MM.1S (cell line): Measurements from ENCODE around the gene KMO.

ENCODE experiments used
- DNase-seq: peaks from one replicate; pipeline ENCODE4 v3.0.0-alpha.2; 2015
- H2AFZ ChIP-seq: fragments of 300-600 bp; sonication (generic); 2 replicates; pipeline ENCODE4 v1.6.0; 2016; ENCODE audit warnings: antibody characterized with exemption, low read length
- H3F3A ChIP-seq: fragments of 300-600 bp; sonication (generic); 2 replicates; pipeline ENCODE4 v1.6.1; 2016; ENCODE audit warnings: mild to moderate bottlenecking, antibody characterized with exemption, low read length, moderate library complexity, mixed read lengths; ENCODE audit not compliant: insufficient read depth
- H3K27ac ChIP-seq: fragments of 300-600 bp; sonication (generic); 2 replicates; pipeline ENCODE4 v1.5.1; 2016; ENCODE audit warnings: mild to moderate bottlenecking, low read length
- H3K27me3 ChIP-seq: fragments of 300-600 bp; sonication (generic); replicated peaks from 2 replicates; pipeline ENCODE4 v1.6.0; 2016; ENCODE audit warnings: low read length; ENCODE audit not compliant: insufficient read depth
- H3K36me3 ChIP-seq: fragments of 300-600 bp; sonication (generic); replicated peaks from 2 replicates; pipeline ENCODE4 v1.6.1; 2016; ENCODE audit warnings: mild to moderate bottlenecking, low read length, mixed read lengths; ENCODE audit not compliant: insufficient read depth
- H3K4me1 ChIP-seq: fragments of 300-600 bp; sonication (generic); 2 replicates; pipeline ENCODE4 v1.6.1; 2016; ENCODE audit warnings: low read length, mixed read lengths
- H3K4me2 ChIP-seq: fragments of 300-600 bp; sonication (generic); 2 replicates; pipeline ENCODE4 v1.6.0; 2016; ENCODE audit warnings: low read depth, low read length
- H3K4me3 ChIP-seq: fragments of 300-600 bp; sonication (generic); 2 replicates; pipeline ENCODE4 v1.5.1; 2016; ENCODE audit warnings: low read length, mixed read lengths
- H3K79me2 ChIP-seq: fragments of 300-600 bp; sonication (generic); 2 replicates; pipeline ENCODE4 v1.6.1; 2016; ENCODE audit warnings: mixed run types, low read length, mixed read lengths
- H3K9ac ChIP-seq: fragments of 300-600 bp; sonication (generic); 2 replicates; pipeline ENCODE4 v1.6.1; 2016; ENCODE audit warnings: low read length, mixed read lengths
- H3K9me2 ChIP-seq: fragments of 300-600 bp; sonication (generic); replicated peaks from 2 replicates; pipeline ENCODE4 v1.6.1; 2016; ENCODE audit warnings: mild to moderate bottlenecking, low read length, mixed read lengths; ENCODE audit not compliant: insufficient read depth
- H3K9me3 ChIP-seq: fragments of 300-600 bp; sonication (generic); replicated peaks from 2 replicates; pipeline ENCODE4 v1.6.1; 2016; ENCODE audit warnings: mild to moderate bottlenecking, low read length, mixed read lengths; ENCODE audit not compliant: insufficient read depth
- H4K20me1 ChIP-seq: fragments of 300-600 bp; sonication (generic); 2 replicates; pipeline ENCODE4 v1.6.1; 2016; ENCODE audit warnings: mild to moderate bottlenecking, low read length, moderate library complexity, mixed read lengths; ENCODE audit not compliant: insufficient read depth
- CTCF ChIP-seq: fragments of 300-600 bp; sonication (generic); IDR thresholded peaks from 2 replicates; pipeline ENCODE4 v1.5.1; 2016; ENCODE audit warnings: antibody characterized with exemption, low read length, mixed read lengths
- EZH2 ChIP-seq: fragments of 300-600 bp; sonication (generic); optimal IDR thresholded peaks from 2 replicates; pipeline ENCODE3; 2017; ENCODE audit warnings: low read depth, mild to moderate bottlenecking, antibody characterized with exemption, low read length, mixed read lengths
- EZH2phosphoT487 ChIP-seq: fragments of 300-600 bp; sonication (generic); IDR thresholded peaks from 2 replicates; pipeline ENCODE4 v1.6.1; 2018; ENCODE audit warnings: antibody characterized with exemption, low read length

KMO gene

GRCh38 chr1:241513378-241513777 lies 18.8 kb upstream of the KMO start:
- Histone ChIP-seq H3K9ac (no peak overlapping the region), H3K4me3 (no peak overlapping the region), H3K79me2 (peaks cover 78% of the 10 kb centered on the region), H3F3A (no peaks in the 10 kb centered on the region), H3K4me2 (no peak overlapping the region), H3K9me3 (no peaks in the 10 kb centered on the region), H4K20me1 (peaks cover 9% of the 10 kb centered on the region; the same call in 1 of the 2 replicates), H3K4me1 (peaks cover 15% of the 10 kb centered on the region), H3K36me3 (peaks cover 32% of the 10 kb centered on the region), H3K27ac (no peak overlapping the region), H3K9me2 (no peaks in the 10 kb centered on the region), H2AFZ (no peak overlapping the region), H3K27me3 (no peaks in the 10 kb centered on the region)
- no peak for DNase-seq
- no peak for TF ChIP-seq CTCF
- no peak for TF ChIP-seq EZH2phosphoT487
- TF ChIP-seq EZH2: no peak

- H3K4me1 ChIP-seq: peaks cover 15% of the 10 kb centered on the region
- peaks cover 58% of the 10 kb centered on the region for H3K79me2 ChIP-seq
- no peaks in the 10 kb centered on the region for H3K9me2 ChIP-seq
- peak overlapping the region; percentile 80 for H3K27ac ChIP-seq
- H3K9me3 ChIP-seq: no peaks in the 10 kb centered on the region
- H3K27me3 ChIP-seq: no peaks in the 10 kb centered on the region
- peaks cover 9% of the 10 kb centered on the region; the same call in 1 of the 2 replicates for H4K20me1 ChIP-seq
- no peak for TF ChIP-seq EZH2phosphoT487
- TF ChIP-seq EZH2: no peak
- no peak for TF ChIP-seq CTCF
- peak overlapping the region; percentile 79 for H3K4me2 ChIP-seq
- no peaks in the 10 kb centered on the region for H3F3A ChIP-seq
- peak overlapping the region; percentile 87 for H3K4me3 ChIP-seq
- peaks cover 18% of the 10 kb centered on the region for H3K36me3 ChIP-seq
- peak overlapping the region; percentile 61 for H2AFZ ChIP-seq
- DNase-seq: peak; percentile 58
- H3K9ac ChIP-seq: peak overlapping the region; percentile 84
Observed at GRCh38 chr1:241518476-241519307, 13.5 kb upstream of the KMO start.

- peaks cover 15% of the 10 kb centered on the region for H3K4me1 ChIP-seq
- H3K9ac ChIP-seq: peak within 1 kb of the TSS; percentile 84
- no peaks in the 10 kb centered on the region for H3F3A ChIP-seq
- peaks cover 13% of the 10 kb centered on the region; the same call in 1 of the 2 replicates for H3K36me3 ChIP-seq
- no peaks in the 10 kb centered on the region for H3K27me3 ChIP-seq
- TF ChIP-seq EZH2: no peak
- TF ChIP-seq EZH2phosphoT487: no peak
- TF ChIP-seq CTCF: no peak
- H3K79me2 ChIP-seq: peaks cover 50% of the 10 kb centered on the region
- peak; percentile 99 for DNase-seq
- peak within 1 kb of the TSS; percentile 71 for H2AFZ ChIP-seq
- no peaks in the 10 kb centered on the region for H3K9me3 ChIP-seq
- peak within 1 kb of the TSS; percentile 79 for H3K4me2 ChIP-seq
- H4K20me1 ChIP-seq: 0 out of 2 replicates have a peak, but pooled peaks cover 9% of the 10 kb centered on the region
- H3K27ac ChIP-seq: peak within 1 kb of the TSS; percentile 80
- H3K4me3 ChIP-seq: peak within 1 kb of the TSS; percentile 87
- no peaks in the 10 kb centered on the region for H3K9me2 ChIP-seq
Observed at GRCh38 chr1:241519308-241520079, 12.7 kb upstream of the KMO start, which contains the start of gene FH. TSS of gene FH (minus strand) at chr1:241519755. CDS start at chr1:241519722, 33 bp downstream.
